Hematopoietic multipotent progenitor cell treated with erythropoietin and hydrocortisone succinate and interleukin-3 and kit ligand, for 6 days (in vitro differentiated cells): ENCODE measurements around the gene ERFL.
A peak's percentile ranks its signal among the peaks of the same experiment; 100 is the strongest.

Experiments used
- DNase-seq: peaks from one replicate; pipeline ENCODE4 v3.0.0-alpha.2; 2015

The ERFL gene

GRCh38 chr19:41895745-41896580, 32.3 kb downstream of the ERFL start:
- peak; percentile 56 for DNase-seq

- DNase-seq = no peak
Measured at GRCh38 chr19:41894350-41894749, 33.9 kb downstream of the ERFL start.

GRCh38 chr19:41893899-41894298, 34.4 kb downstream of the ERFL start:
- peak; percentile 35 for DNase-seq

DNA sequence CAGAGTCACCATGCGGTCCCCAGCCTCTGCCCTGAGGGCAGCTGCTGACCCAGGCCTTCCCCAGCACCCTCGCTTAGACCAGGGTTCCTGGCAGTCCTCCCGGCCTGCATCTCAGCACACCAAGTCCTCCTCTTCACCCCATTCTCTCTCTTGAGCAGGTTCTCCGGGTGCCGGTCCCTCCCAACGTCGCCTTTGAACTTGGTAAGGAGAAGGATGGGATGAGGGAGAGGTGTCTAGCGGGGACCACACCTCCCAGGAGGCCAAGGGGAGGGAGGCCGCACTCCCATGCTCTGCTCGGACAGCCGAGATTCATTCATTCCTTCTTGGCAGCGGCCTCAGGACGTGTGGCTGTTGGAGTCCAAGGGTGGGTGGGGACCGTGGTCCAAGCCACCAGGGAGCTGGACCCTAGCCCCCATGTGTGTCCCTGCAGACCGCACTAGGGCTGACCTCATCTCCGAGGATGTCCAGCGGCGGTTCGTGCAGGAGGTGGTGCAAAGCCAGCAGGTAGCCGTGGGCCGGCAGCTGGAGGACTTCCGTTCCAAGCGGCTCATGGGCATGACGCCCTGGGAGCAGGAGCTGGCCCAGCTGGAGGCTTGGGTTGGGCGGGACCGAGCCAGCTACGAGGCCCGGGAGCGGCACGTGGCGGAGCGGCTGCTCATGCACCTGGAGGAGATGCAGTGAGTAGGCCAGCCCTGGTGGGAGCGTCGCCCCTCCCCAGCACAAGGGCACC, 35.9 kb downstream of the ERFL start:
- no peak for DNase-seq

GRCh38 chr19:41890936-41891335, 37.3 kb downstream of the ERFL start:
- DNase-seq = no peak

DNA sequence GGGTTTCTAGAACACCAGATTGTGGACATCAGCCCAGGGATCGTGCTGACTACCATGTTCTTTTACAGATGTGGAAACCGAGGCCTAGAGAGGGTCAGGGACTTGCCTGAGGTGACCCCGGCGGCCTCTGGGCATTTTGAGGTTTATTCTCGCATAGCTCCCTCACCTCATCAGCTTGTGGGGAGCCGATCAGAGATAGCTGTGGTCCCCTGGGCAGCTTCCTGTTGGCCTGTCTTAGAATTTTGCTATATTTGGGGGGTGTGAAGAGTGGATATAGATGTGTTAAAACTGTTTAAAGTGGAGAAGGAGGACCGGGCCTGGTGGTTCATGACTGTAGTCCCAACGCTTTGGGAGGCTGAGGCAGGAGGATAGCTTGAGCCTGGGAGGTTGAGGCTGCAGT, 38.4 kb downstream of the ERFL start:
- DNase-seq = no peak

GRCh38 chr19:41888926-41889325, 39.3 kb downstream of the ERFL start:
- no peak for DNase-seq

GRCh38 chr19:41887711-41888382, 40.4 kb downstream of the ERFL start:
- DNase-seq = no peak

DNA sequence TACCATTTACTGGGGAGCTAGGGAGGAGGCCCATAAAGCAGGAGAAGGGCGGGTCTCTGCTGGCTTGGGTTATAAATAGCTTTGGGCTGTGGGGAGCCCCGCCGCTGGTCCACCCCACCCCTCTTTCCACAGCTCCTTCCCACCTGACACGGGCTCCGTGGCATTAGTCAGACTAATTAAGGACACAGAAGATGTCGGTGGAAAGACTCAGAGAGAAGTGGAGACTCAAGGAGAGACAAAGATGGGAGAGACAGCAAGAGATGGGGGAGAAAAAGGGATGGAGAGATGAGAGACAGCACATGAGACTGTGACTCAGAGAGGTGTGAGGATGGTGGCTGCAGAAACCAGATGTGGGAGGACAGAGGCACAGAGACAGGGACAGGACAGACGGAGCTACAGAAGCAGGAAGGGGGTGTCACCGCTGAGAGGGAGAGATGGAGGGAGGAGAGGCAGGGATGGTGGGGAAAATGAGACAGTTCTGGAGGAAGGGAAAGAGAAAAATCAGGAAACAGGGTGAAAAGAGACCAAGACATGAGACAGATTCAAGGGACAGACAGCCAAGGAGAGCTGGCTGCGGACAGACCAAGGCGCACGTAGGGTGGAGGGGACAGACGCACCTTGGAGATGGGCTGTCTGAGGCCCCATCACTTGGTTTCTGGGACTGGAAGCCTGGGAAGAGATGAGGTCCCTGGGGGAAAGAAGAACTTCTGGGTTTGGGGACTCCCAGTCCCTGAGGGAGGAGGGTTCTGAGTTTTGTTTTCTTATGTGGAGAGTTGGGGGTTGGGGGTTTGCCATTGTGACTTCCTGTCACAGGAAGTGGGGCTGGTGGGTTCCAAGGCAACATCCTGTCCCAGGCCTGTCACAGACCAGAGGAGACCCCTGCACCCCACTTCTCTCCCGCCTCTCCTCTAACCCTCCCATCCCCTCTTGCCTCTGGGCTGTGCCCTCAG, 41.2 kb downstream of the ERFL start:
- DNase-seq = peak; percentile 50

GRCh38 chr19:41883821-41884733, 44.2 kb downstream of the ERFL start:
- peak; percentile 98 for DNase-seq

GRCh38 chr19:41883463-41883820, 44.8 kb downstream of the ERFL start:
- DNase-seq = no peak

- DNase-seq = peak; percentile 53
Measured at GRCh38 chr19:41882568-41883462, 45.4 kb downstream of the ERFL start, which contains the start of gene ARHGEF1. Gene ARHGEF1, plus strand, starts transcription at chr19:41883184. Its CDS starts 4,899 bp downstream, at chr19:41888083.

GRCh38 chr19:41880329-41880708, 47.9 kb downstream of the ERFL start:
- DNase-seq = no peak

GRCh38 chr19:41879670-41880328, 48.5 kb downstream of the ERFL start:
- DNase-seq = no peak

DNA sequence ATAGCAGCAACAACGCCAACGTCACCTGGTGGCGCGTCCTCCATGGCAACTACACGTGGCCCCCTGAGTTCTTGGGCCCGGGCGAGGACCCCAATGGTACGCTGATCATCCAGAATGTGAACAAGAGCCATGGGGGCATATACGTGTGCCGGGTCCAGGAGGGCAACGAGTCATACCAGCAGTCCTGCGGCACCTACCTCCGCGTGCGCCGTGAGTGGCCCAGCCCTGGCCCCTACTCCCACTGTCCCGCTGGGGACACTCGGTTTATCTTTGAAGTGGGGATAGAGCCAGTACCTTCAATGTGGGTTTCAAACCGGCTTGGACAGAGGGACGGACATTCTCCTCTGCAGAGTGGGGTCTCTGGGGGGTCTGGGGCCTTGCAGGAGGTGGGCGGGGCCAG, 49.2 kb downstream of the ERFL start:
- DNase-seq = no peak

DNA sequence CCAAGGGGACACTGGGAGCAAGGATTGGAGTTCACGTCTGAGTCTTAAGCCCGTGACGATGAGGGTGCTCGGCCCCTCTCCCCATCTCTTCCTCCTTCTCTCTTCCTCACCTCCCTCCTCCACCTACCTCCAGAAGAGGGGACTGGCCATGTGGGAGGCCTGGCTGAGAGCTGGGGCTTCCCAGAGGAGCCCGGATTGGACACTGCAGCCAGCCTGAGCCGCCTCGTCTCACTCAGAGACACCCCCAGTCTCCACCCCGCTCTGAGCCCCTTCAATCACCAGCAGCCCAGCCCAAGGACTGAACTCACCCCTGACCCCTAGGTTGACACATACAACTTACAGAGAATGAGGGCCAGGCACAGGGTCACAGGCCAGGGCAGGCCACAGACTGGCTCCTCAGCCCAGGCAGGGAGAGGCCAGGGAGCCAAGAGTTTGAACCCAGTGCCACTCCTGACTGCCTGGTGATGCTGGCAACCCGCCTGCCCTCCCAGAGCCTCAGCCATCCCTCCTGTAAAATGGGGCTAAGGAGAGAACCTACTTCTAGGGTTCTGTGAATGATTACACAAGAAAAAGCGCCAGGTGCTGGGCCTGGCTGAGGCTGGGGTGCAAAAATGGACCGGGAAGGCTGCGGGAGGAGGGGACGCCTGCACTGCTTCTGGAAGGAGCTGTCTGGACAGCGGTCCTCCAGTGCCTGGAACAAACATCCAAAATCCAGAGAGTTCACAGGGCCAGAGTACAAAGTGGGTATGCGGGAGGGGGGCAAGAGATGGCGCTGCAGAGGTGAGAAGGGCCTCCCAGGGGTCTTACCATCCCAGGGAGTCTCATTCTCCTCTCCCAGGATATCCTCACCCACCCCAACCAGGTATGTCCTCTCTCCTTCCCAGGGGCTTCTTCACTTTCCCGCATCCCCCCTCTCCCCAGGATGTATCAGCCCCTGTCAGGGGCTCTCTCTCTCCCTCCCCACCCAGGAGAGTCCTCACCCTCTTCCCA, 50.0 kb downstream of the ERFL start:
- DNase-seq = no peak

GRCh38 chr19:41876847-41877832, 51.1 kb downstream of the ERFL start, which contains the start of gene CD79A:
Gene CD79A, plus strand, starts transcription at chr19:41877279. Its CDS starts 26 bp downstream, at chr19:41877305.
- peak; percentile 71 for DNase-seq
